ENCODE results near the gene PPP1R9B.

Gene PPP1R9B

GRCh38 chr17:50113624-50114320 is 36.7 kb downstream of the PPP1R9B start:
- Histone ChIP-seq H3K4me2 (ENCODE audit: low read length) (no peak overlapping the region), H3K4me3 (ENCODE audit: low read length) (no peak overlapping the region)

GRCh38 chr17:50112694-50113093 is 37.8 kb downstream of the PPP1R9B start:
- no peak for TF ChIP-seq CTCF (IDR thresholded peaks at IDR 0.05; ENCODE audit: low read depth, low read length)
- no peak for TF ChIP-seq EZH2phosphoT487 (IDR thresholded peaks at IDR 0.05; ENCODE audit: low read depth)
- no peaks in the 10 kb centered on the region for H4K20me1 ChIP-seq (ENCODE audit: insufficient read depth, low read length)
- H3K9ac ChIP-seq (ENCODE audit: low read length) = no peak overlapping the region
- H3K9me3 ChIP-seq (ENCODE audit: insufficient read depth, low read length) = no peaks in the 10 kb centered on the region
- H3K4me1 ChIP-seq (ENCODE audit: low read length) = 0 out of 2 replicates have a peak, but pooled peaks cover 6% of the 10 kb centered on the region
- H3K4me2 ChIP-seq (ENCODE audit: low read length) = no peak overlapping the region
- no peak overlapping the region for H3K4me3 ChIP-seq (ENCODE audit: low read length)
- H3K27me3 ChIP-seq (ENCODE audit: low read depth, low read length) = no peaks in the 10 kb centered on the region
- no peak overlapping the region for H2AFZ ChIP-seq (ENCODE audit: low read depth, low read length)
- no peak overlapping the region for H3K27ac ChIP-seq (ENCODE audit: low read length)
- H3K36me3 ChIP-seq (replicated peaks; ENCODE audit: low read depth, low read length) = no peaks in the 10 kb centered on the region
- no peaks in the 10 kb centered on the region for H3K79me2 ChIP-seq (ENCODE audit: low read length)

More at GRCh38 chr17:50113624-50114320, 36.7 kb downstream of the PPP1R9B start:
- H3K9ac ChIP-seq (ENCODE audit: low read length) = no peak overlapping the region
- H3K4me1 ChIP-seq (ENCODE audit: low read length) = 0 out of 2 replicates have a peak, but pooled peaks cover 6% of the 10 kb centered on the region
- no peak for TF ChIP-seq EZH2phosphoT487 (IDR thresholded peaks at IDR 0.05; ENCODE audit: low read depth)
- TF ChIP-seq CTCF (IDR thresholded peaks at IDR 0.05; ENCODE audit: low read depth, low read length) = no peak
- H2AFZ ChIP-seq (ENCODE audit: low read depth, low read length) = no peak overlapping the region
- no peaks in the 10 kb centered on the region for H3K36me3 ChIP-seq (replicated peaks; ENCODE audit: low read depth, low read length)
- H4K20me1 ChIP-seq (ENCODE audit: insufficient read depth, low read length) = no peaks in the 10 kb centered on the region
- no peak overlapping the region for H3K27ac ChIP-seq (ENCODE audit: low read length)
- H3K27me3 ChIP-seq (ENCODE audit: low read depth, low read length) = no peaks in the 10 kb centered on the region
- no peaks in the 10 kb centered on the region for H3K9me3 ChIP-seq (ENCODE audit: insufficient read depth, low read length)
- H3K79me2 ChIP-seq (ENCODE audit: low read length) = no peaks in the 10 kb centered on the region

GRCh38 chr17:50111673-50112655 is 38.5 kb downstream of the PPP1R9B start:
- Histone ChIP-seq H3K4me2 (ENCODE audit: low read length) (no peak overlapping the region), H3K79me2 (ENCODE audit: low read length) (no peaks in the 10 kb centered on the region), H3K36me3 (replicated peaks; ENCODE audit: low read depth, low read length) (no peaks in the 10 kb centered on the region), H3K9me3 (ENCODE audit: insufficient read depth, low read length) (no peaks in the 10 kb centered on the region), H3K27ac (ENCODE audit: low read length) (no peak overlapping the region), H3K4me1 (ENCODE audit: low read length) (0 out of 2 replicates have a peak, but pooled peaks cover 6% of the 10 kb centered on the region), H3K9ac (ENCODE audit: low read length) (no peak overlapping the region), H4K20me1 (ENCODE audit: insufficient read depth, low read length) (no peaks in the 10 kb centered on the region), H2AFZ (ENCODE audit: low read depth, low read length) (no peak overlapping the region), H3K27me3 (ENCODE audit: low read depth, low read length) (no peaks in the 10 kb centered on the region), H3K4me3 (ENCODE audit: low read length) (no peak overlapping the region)
- TF ChIP-seq EZH2phosphoT487 (IDR thresholded peaks at IDR 0.05; ENCODE audit: low read depth) (no peak), CTCF (IDR thresholded peaks at IDR 0.05; ENCODE audit: low read depth, low read length) (no peak)

All from OCI-LY3 (cell line).